AG08395 (cell line): Measurements from ENCODE around the gene PALLD.
"Not testable (repeated sequence)": the region's sequence is repeated elsewhere in the genome, so short reads cannot be mapped to it uniquely, and the experiment has no call there.

ENCODE experiments used
- DNase-seq: peaks from one replicate; pipeline ENCODE4 v3.0.0; 2012; ENCODE audit warnings: mixed read lengths, low spot score

PALLD gene

DNA sequence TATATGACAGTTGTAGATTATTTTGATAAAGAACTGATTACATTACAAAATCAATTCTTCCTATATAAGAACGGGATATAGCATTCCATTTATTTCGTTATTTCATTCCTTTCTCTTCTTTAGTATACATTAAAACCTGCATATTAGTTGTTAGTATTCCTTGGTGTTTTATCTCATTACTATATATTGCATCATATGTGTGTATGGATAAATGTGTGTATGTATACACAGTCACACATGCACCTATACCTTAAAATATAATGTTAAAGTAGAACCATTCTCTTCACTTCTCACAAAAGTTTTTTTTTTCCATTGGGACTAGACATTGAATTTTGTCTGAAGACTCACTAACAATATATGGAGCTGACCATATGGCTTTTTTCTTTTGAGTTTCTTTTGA is 5.3 kb upstream of the PALLD start:
- no peak for DNase-seq

DNA sequence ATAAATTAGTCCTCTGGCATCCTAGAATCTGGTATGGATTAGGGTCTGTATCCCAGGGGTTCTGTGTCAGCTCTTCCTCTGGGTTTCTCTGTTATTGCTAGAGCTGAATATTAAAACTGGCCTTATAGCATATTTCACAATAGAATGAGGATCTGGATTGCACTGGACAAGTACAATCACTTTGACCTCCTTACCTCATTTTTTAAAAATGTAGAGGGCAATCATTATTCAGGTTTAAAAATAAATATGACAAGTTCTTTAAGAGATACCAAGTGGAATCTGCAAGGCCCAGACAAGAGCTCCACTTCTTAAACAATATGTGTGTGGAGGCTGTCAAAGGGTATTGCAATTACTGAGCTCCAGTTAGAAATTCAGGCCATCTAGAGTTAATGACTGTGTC is 1.4 kb downstream of the PALLD start:
- DNase-seq = no peak

DNA sequence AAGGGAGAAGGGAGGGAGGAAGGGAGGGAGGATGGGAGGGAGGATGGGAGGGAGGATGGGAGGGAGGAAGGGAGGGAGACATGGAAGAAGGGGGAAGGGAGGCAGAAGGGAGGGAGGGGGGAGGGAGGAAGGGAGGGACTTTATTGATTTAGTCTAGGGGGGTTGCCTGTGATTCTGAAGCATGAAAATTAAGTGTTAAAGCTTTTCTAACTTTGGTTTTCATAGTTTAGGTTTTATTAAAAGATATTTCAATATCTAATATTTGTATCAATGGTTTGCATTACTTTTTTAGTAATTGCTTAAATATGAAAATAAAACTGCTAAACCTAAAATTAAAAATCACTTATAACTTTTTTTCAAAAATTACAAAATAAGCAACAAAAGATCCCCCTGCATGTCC is 2.4 kb downstream of the PALLD start:
- DNase-seq = no peak

DNA sequence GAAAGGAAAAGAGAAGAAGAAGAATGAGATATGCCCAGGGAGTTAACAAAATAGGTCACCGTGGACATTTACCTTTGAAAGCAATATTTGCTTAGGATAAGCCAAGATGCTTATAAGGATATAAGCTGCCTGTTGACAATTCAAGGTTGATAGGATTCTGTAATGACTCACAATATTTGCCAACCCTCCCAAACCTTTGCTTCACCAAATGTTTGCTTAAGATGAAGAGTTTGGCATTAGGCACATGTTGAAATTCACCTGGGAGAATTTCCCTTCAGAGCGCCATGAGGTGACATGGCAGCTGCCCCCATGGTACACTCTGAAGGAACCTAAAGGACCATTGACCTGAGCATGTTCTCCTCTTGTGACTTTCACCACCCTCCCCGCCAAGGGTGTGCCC is 4.6 kb downstream of the PALLD start:
- DNase-seq = no peak

DNA sequence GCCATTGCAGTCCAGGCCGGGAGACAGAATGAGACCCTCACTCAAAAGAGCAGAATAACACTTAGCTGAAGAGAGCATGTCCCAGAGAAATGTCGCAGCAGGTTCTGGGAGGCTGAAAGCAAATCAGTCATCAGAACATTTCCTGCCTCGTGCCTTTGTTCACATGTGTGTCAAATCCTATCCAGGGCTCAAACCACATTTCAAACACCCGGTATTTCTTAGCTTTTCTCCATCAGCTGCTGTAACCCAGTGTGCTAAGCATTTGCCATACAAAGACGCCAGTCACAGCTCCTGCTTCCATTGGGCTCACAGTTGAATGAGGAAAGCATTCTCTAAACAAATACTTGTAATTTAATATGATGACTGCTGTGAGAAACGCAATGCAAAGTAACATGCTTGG is 6.0 kb downstream of the PALLD start:
- no peak for DNase-seq

DNA sequence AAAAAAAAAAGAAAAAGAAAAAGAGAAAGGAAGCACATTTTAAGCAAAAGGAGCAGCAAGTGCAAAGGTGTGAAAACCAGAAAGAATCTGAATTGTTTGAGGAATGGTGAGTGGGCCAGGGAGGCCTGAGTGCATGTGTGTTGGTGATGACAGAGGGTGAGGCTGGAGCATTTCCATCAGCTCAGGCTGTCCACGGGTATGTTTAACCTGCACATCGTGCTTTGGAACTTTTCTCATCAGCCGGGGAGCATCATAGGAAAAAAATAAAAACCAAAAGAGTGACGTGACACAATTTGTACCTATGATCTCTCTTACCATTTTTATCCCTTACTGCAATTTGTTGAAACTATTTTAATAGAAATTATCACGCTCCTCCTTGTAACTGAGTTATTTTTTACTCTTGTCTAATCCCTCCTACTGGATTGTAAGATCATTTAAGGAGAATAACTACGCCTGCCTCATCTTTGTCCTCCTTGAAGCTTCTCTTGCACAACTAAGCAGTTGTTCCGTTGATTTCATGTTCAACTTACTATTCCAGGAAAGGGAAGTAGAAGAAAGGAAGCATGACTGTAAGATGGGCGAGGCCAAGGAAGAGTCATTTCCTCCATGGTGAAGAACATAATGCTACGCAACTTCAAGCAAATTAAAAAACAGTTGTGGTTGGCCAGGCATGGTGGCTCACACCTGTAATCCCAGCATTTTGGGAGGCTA is 7.0 kb downstream of the PALLD start:
- no peak for DNase-seq

DNA sequence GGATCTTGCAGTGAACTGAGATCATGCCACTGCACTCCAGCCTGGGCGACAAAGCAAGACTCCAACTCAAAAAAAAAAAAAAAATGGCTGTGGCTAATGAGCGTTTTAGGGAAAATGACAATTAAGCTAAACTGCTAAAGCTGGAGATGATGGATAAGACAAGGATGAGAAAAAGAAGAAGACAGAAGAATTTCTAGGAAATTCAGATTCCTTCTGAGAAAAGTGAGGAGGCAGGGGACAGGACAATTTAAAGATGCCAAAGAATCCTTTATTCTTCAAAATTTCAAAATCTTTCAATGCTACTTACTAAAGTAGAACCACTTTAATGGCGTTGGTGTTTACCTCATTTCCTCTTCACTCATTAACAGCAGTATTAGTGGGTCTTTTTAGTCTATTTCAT is 7.7 kb downstream of the PALLD start:
- DNase-seq = no peak

DNA sequence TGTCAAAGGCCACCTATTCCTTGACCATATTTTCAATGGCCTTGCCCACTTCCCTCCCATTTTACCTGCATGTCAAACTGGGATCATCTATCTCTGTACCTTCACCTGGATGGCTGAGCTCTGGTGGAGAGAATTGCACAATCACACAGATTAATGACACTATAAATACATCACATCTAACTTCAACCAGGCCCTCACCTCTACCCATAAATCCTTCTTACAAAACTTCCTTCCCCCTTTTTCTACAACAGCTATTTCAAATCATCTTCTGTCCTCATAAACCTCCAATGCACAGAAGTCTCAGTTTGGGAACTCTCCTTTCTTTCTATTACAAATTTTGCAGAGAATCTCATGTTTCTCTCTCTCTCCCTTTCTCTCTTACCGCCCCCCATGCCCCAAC is 9.2 kb downstream of the PALLD start:
- DNase-seq = no peak

DNA sequence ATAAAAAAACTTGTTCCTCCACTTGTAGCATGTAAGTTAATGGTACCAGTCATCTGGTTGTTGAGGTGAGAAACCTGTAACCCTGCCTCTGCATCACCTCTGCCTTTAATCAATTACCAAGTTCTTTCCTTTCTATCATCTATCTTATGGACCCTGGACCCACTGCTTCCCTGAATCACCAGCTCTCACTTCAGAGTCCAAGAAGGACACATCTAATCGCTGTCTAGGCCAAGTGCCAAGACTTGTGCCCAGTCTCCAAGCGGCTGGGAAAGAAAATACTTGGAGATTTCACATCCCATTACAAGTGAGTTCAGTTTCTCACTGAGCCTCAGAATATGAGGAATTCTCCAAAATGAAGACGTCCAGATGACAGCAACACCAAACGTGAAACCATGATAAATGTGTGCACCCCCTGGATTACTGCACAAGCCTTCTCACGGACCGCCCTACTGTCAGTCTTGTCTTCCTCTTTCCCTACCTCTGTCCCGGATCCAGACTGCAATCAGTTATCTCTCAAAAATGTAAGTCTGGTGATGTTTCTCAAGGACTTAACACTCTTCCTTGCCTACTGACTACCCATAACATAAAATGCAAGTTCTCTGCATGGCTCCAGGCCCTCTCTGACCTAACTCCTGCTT is 10.4 kb downstream of the PALLD start:
- DNase-seq = no peak

DNA sequence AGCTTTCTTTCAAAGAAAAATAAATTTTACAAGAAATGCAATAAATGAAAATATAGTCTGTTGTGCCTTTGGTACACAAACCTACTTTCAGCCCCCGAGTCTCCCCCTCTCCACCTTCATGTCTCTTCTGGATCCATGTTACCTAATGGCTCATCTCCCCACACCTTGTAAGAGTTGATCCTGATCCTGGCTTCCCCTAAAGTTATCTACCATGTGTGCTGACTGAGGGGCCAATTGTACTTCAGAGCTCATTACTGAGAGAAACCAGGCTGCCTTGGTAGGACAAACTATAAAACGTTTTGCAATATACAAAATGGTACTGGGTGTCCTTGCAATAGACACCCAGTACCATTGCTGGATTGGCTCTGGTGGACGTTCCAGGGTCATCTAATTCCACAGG is 11.8 kb downstream of the PALLD start:
- no peak for DNase-seq

DNA sequence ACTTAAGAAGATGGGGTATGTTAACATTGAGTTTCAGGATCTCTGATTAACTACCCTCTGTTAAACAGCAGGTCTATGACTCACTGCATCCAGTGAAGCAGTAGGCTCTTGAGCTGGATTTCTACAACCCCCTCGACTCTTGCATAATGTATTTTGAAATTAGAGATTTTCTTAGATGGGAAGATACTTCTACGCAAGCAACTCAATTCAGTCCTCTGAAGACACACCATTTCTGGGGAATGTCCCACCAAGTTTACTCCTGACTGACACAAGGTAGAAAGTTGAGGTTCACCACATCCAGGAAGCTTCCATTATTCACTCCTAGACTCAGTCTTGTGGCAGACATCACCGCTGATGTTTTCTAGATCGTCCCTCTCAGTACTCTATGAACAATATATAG is 12.9 kb downstream of the PALLD start:
- DNase-seq = peak; percentile 45

DNA sequence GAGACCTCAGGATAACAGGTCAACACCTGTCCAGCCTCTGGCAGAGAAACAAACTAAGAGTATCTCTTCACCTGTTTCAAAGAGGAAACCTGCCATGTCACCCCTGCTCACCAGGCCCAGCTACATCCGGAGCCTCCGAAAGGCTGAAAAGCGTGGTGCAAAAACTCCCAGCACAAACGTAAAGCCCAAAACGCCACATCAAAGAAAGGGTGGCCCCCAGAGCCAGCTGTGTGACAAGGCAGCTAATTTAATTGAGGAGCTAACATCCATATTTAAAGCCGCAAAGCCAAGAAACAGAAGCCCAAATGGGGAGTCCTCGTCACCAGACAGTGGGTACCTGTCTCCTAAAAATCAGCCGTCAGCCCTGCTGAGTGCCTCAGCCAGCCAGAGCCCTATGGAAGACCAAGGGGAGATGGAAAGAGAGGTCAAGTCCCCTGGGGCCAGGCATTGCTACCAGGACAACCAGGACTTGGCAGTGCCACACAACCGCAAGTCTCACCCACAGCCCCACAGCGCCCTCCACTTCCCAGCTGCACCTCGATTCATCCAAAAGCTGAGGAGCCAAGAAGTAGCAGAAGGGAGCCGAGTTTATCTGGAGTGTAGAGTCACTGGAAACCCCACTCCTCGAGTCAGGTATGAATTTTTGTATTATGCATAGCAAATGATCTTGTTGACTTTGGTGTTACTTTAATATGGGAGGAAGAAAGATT is 15.1 kb downstream of the PALLD start:
- DNase-seq = no peak

DNA sequence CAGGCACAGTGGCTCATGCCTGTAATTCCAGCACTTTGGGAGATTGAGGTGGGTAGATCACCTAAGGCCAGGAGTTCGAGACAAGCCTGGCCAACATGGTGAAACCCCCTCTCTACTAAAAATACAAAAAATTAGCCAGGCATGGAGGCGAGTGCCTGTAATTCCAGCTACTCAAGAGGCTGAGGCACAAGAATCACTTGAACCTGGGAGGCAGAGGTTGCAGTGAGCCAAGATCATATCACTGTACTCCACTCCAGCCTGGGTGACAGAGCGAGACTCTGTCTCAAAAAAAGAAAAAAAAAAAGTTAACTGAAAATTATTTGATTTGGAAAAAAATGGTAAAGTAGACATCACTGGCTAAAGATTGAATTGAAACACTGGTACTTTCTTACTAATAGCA is 17.0 kb downstream of the PALLD start:
- DNase-seq = not testable (repeated sequence)

DNA sequence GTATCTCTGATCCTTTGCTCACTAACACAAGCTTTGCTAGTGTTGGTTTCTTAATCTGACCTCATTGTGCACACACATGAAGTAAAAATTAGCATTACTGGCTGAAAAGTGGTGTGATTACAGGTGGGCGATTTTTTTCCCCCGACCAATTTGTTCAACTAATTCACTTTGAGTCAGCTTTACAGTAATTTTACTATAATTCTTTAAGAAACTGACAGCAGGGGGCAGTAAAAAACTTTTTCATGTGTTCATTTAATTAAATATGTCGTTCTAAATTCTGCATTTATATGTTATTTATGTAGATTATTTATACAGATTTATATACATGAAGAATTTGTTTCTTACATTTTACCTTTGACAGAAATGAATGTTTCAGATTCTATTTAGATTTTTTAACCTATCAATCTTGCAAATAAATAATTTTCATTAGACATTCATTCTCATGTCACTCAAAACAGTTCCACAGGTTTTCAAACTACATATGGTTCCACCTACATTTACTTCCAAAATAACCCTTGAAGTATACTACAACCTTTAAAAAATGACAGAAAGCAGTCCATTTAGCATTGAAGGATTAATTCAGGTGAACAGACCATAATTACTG is 17.5 kb downstream of the PALLD start:
- peak; percentile 21 for DNase-seq

DNA sequence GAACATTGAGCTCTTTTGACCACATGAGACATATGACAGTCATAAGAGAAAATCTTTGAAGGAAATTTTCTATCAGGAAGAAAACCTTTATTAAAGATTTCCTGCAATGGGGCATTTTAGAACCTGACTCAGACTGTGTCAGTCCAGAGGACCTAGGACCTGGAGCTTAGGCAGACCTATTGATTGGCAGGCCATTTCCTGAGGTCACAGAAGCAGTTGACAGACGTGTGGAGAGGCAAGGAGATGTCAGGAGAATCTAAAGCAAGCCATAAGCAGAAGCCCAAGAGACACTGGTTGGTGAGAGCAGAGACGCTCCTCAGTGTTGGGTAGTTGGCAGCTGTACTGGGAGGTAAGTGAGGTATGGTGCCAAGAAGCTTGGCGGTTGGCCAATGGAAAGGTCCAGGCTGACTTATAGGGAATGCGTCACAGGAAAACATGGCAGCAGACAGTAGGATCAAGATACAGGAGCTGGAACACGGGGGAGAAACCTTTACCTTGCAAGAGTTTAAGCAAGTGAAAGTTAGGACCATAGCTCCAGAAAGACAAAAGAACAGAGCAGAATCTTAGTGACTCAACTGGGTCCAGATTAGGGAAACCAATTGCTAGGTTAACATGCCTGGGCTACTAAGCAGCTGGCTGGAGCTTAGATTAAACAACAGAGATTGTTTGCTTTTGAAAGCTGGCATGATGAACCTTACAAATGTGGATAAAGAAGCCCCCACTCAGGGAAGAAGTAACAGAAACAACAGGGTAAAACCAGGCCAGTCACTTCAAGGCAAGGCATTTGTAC is 18.6 kb downstream of the PALLD start:
- peak; percentile 6 for DNase-seq

DNA sequence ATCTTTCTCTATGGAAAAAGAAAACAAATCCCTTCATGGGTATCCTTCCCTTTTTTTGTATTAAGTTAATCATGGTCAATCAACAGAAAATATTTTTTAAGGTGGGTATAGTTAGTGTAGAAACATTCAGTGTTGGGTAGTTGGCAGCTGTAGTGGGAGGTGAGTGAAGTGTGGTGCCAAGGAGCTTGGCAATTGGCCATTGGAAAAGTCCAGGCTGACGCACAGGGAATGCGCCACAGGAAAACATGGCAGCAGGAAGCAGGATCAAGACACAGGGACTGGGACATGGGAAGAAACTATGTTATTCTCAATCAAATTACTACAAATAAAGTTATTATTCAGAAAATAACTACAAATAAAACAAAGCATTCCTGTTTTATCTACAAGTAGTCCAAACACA is 20.0 kb downstream of the PALLD start:
- no peak for DNase-seq

DNA sequence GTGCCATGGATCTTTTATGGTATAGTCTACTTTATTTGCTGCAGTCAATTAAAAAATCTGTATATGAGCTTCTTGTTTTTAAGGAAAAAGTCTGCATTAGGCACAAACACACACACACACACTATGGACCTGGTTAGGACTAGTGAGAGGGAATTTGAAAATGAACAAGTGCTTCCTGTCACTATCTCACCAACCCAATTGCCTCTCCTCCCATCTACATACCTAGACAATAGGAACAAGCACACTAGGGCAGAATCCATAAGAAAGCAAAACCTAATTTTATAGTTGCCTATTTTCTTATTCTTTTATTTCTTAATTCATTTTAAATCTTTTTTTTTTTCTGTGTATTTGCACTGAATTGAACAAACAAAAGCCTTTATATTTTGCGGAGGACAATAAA is 22.7 kb downstream of the PALLD start:
- DNase-seq = no peak

DNA sequence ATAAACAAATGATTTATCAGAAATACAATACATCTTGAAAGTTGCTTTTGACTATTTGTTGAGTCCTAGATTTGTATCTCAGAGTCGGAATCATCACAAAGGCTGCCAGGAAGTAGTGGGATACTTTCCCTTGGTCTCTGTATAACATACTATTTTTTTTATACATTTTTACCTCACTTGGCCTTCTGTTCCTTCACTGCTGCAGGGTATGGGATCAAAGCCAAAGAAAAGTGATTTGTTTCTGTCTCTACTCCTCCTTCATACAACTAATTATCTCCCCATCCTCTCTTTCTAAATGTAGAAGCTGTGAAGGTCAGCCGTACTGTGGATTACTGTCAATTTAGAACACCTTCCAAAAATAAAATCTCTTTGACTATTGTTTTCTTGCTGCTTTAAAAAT is 24.9 kb downstream of the PALLD start:
- DNase-seq = no peak

DNA sequence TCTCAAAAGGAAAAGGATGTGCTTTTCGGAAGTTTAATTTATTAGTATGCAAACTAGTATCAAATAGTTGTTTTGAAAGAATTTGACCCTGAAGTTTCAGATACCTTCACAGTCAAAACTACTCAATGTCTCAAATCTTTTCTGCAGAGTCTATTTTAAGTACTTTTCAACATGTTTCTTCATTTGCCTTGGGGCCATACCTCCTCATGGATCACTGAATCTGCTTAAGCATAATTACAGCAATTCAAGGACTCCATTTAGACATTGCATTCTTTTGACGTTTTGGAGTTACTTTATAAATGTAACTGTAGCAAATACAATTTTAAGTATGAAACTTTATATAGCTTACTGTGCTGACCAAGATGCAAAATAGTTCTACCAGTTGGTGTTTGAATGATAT is 25.5 kb downstream of the PALLD start:
- DNase-seq = no peak

DNA sequence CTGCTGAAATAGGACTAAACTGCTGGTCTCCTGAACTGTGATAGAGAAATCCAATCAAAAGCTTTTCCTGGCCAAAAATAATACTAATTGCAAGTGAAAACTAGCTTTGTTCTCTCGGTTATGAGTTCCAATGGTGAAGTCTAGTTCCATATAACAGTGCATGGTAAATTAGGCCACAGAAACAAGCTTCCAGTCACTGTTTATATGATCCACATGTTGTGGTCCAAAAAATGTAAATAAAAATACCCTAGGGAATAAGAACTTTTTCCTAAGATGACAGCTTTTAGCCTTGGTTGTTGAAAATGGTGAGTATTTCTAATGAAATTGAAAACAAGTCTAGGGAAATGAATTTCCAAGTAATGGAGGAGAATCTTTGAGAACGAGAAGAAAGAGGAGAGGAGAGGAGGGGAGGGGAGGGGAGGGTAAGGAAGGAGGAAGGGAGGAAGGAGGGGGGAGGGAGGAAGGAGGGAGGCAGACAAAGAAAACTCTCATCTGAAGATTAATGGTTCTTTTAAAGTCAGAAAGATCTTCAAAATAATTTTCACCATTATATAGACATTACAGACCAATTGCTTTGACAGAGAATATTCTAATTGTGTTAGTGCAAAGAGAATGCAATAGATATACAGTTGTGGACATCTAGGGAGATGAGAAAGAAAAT is 26.1 kb downstream of the PALLD start:
- DNase-seq = no peak

DNA sequence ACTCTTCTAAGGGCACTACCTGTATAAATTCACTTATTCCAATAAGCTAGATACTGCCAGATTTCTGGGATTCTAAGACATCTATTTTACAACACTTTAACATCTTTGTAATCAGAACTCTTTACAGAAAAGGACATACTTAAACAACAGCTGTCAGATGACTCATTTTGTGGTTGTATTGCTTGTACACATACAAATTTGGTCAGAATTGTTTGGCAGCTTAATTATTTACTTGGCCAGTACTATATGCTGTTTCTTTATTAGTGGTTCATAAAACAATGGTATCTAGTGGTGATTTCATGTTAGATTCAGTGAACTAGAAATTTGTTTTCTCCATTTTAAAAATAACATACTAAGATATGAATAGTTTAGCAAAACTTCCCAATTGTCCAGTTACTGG is 27.2 kb downstream of the PALLD start:
- peak; percentile 38 for DNase-seq

DNA sequence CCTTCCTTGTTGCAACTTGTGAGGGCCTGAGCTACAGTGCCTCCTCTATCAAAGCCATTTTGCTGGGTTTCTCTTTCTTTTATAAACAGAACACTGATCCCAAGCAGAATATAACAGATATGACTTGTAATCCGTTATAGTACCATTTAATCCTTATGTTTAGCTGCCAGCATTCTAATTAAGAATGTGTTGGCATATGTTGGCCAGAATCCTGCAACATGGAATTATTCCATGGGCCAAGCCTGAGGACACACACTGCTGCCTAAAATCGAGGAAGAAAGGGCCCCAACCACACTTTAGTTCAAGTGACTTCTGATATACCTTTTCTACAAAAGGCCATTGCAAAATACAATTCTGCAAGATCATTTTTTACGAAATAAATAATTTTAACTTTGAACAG is 28.0 kb downstream of the PALLD start:
- DNase-seq = no peak
